Loucy (cell line): ENCODE data around the gene CNIH4.

Source experiments
- H2AFZ ChIP-seq: fragments of 200-600 bp; sonication (generic); 2 replicates; pipeline ENCODE4 v1.6.0; 2016; ENCODE audit warnings: antibody characterized with exemption, mild to moderate bottlenecking, low read length, moderate library complexity
- H3F3A ChIP-seq: fragments of 200-600 bp; 2 replicates; pipeline ENCODE4 v1.6.0; 2016; ENCODE audit warnings: antibody characterized with exemption, low read depth, mild to moderate bottlenecking
- H3K27me3 ChIP-seq: fragments of 200-600 bp; sonication (generic); 2 replicates; pipeline ENCODE4 v1.6.1; 2014; ENCODE audit warnings: low read length, mild to moderate bottlenecking; ENCODE audit not compliant: insufficient read depth, poor library complexity, severe bottlenecking
- H3K36me3 ChIP-seq: fragments of 200-600 bp; sonication (generic); 2 replicates; pipeline ENCODE4 v1.6.1; 2016; ENCODE audit warnings: low read length; ENCODE audit not compliant: insufficient read depth
- H3K4me1 ChIP-seq: fragments of 200-600 bp; sonication (generic); 2 replicates; pipeline ENCODE4 v1.5.1; 2014; ENCODE audit warnings: low read length, mild to moderate bottlenecking; ENCODE audit not compliant: insufficient read depth, poor library complexity, severe bottlenecking
- H3K4me2 ChIP-seq: fragments of 200-600 bp; sonication (generic); 2 replicates; pipeline ENCODE4 v1.6.0; 2014; ENCODE audit warnings: antibody characterized with exemption, low read length, low read depth, mild to moderate bottlenecking; ENCODE audit not compliant: poor library complexity, severe bottlenecking
- H3K4me3 ChIP-seq: fragments of 200-600 bp; sonication (generic); 2 replicates; pipeline ENCODE4 v1.5.1; 2014; ENCODE audit warnings: low read length, mild to moderate bottlenecking, mixed read lengths; ENCODE audit not compliant: poor library complexity, severe bottlenecking
- H3K79me2 ChIP-seq: fragments of 200-600 bp; sonication (generic); 2 replicates; pipeline ENCODE4 v1.6.1; 2014; ENCODE audit warnings: low read length; ENCODE audit not compliant: insufficient read depth
- H3K9ac ChIP-seq: fragments of 200-600 bp; sonication (generic); 2 replicates; pipeline ENCODE4 v1.6.0; 2014; ENCODE audit warnings: mild to moderate bottlenecking, low read depth, low read length, moderate library complexity; ENCODE audit not compliant: poor library complexity, severe bottlenecking
- H3K9me2 ChIP-seq: fragments of 200-600 bp; sonication (generic); replicated peaks from 2 replicates; pipeline ENCODE4 v1.6.1; 2016; ENCODE audit warnings: low read depth, low read length, mixed read lengths
- H3K9me3 ChIP-seq: fragments of 200-600 bp; sonication (generic); 2 replicates; pipeline ENCODE4 v1.6.1; 2014; ENCODE audit warnings: mild to moderate bottlenecking, antibody characterized with exemption, low read length, low read depth; ENCODE audit not compliant: insufficient read depth
- H4K20me1 ChIP-seq: fragments of 200-600 bp; sonication (generic); 2 replicates; pipeline ENCODE4 v1.6.0; 2014; ENCODE audit warnings: antibody characterized with exemption, low read length, mild to moderate bottlenecking; ENCODE audit not compliant: insufficient read depth, poor library complexity, severe bottlenecking
- CTCF ChIP-seq: fragments of 200-600 bp; sonication (generic); conservative IDR thresholded peaks from 2 replicates; pipeline ENCODE4 v1.5.1; 2014; ENCODE audit warnings: mild to moderate bottlenecking, antibody characterized with exemption, low read length
- EZH2phosphoT487 ChIP-seq: fragments of 200-600 bp; IDR thresholded peaks from 2 replicates; pipeline ENCODE4 v1.6.1; 2018; ENCODE audit warnings: antibody characterized with exemption, mild to moderate bottlenecking, moderate library complexity, borderline replicate concordance

Gene CNIH4

GRCh38 chr1:224407571-224408293 lies 51.1 kb downstream of the CNIH4 start:
- Histone ChIP-seq H3K9ac (no peak overlapping the region), H2AFZ (no peak overlapping the region), H3K79me2 (0 out of 2 replicates have a peak, but pooled peaks cover 4% of the 10 kb centered on the region), H3K4me1 (no peaks in the 10 kb centered on the region), H3K4me3 (no peak overlapping the region), H3K9me2 (no peaks in the 10 kb centered on the region), H3F3A (no peaks in the 10 kb centered on the region), H3K4me2 (no peak overlapping the region), H3K27me3 (no peaks in the 10 kb centered on the region), H3K9me3 (no peaks in the 10 kb centered on the region), H4K20me1 (no peaks in the 10 kb centered on the region), H3K36me3 (peaks cover 81% of the 10 kb centered on the region)
- no peak for TF ChIP-seq EZH2phosphoT487
- TF ChIP-seq CTCF = no peak

- H3K36me3 ChIP-seq = peaks cover 80% of the 10 kb centered on the region
- 0 out of 2 replicates have a peak, but pooled peaks cover 4% of the 10 kb centered on the region for H3K79me2 ChIP-seq
- no peaks in the 10 kb centered on the region for H3K9me3 ChIP-seq
- H3K9ac ChIP-seq = no peak overlapping the region
- no peak overlapping the region for H3K4me3 ChIP-seq
- H4K20me1 ChIP-seq = no peaks in the 10 kb centered on the region
- H3F3A ChIP-seq = no peaks in the 10 kb centered on the region
- no peak overlapping the region for H3K4me2 ChIP-seq
- H3K9me2 ChIP-seq = no peaks in the 10 kb centered on the region
- no peak for TF ChIP-seq CTCF
- no peak for TF ChIP-seq EZH2phosphoT487
- H3K4me1 ChIP-seq = no peaks in the 10 kb centered on the region
- no peaks in the 10 kb centered on the region for H3K27me3 ChIP-seq
- H2AFZ ChIP-seq = no peak overlapping the region
Measured at GRCh38 chr1:224408294-224408590, 51.6 kb downstream of the CNIH4 start.

- H3K27me3 ChIP-seq = no peaks in the 10 kb centered on the region
- H3K9me3 ChIP-seq = no peaks in the 10 kb centered on the region
- H4K20me1 ChIP-seq = no peaks in the 10 kb centered on the region
- H3K4me3 ChIP-seq = no peak overlapping the region
- H3K9me2 ChIP-seq = no peaks in the 10 kb centered on the region
- no peak overlapping the region for H2AFZ ChIP-seq
- TF ChIP-seq CTCF (no peak), EZH2phosphoT487 (no peak)
- no peaks in the 10 kb centered on the region for H3K4me1 ChIP-seq
- H3K4me2 ChIP-seq = no peak overlapping the region
- peaks cover 68% of the 10 kb centered on the region for H3K36me3 ChIP-seq
- no peaks in the 10 kb centered on the region for H3F3A ChIP-seq
- no peaks in the 10 kb centered on the region for H3K79me2 ChIP-seq
- no peak overlapping the region for H3K9ac ChIP-seq
Measured at GRCh38 chr1:224411766-224412165, 55.1 kb downstream of the CNIH4 start.
